Effector memory CD8-positive, alpha-beta T cell (primary cell): Measurements from ENCODE around the gene RENBP.
A peak's percentile ranks its signal among the peaks of the same experiment; 100 is the strongest.

Experiments used
- ATAC-seq: fragments of 150-1000 bp; cut with Tn5 transposase; replicated peaks from 2 replicates; pipeline ENCODE4 v1.10.0; 2021; ENCODE audit warnings: mild to moderate bottlenecking, moderate library complexity
- DNase-seq, 3 experiments: peaks; one replicate each; pipeline ENCODE4 v3.0.0; 2021
- H3K27ac Mint-ChIP-seq, 2 donors: one replicate each; pipeline ENCODE4 v1.8.0; 2022; ENCODE audit warnings: mild to moderate bottlenecking in 2 of 2, mixed read lengths in 2 of 2, moderate library complexity in 2 of 2
- H3K27me3 Mint-ChIP-seq, 2 donors: one replicate each; pipeline ENCODE4 v1.8.0; 2022; ENCODE audit warnings: mixed read lengths in 2 of 2
- H3K36me3 Mint-ChIP-seq: one replicate; pipeline ENCODE4 v1.8.0; 2022; ENCODE audit warnings: mild to moderate bottlenecking, moderate library complexity, mixed read lengths; ENCODE audit not compliant: insufficient read depth
- H3K4me1 Mint-ChIP-seq, 2 donors: one replicate each; pipeline ENCODE4 v1.8.0; 2022; ENCODE audit warnings: low read depth in 2 of 2, mixed read lengths in 2 of 2
- H3K4me3 Mint-ChIP-seq, 2 donors: one replicate each; pipeline ENCODE4 v1.8.0; 2022; ENCODE audit warnings: mild to moderate bottlenecking in 2 of 2, mixed read lengths in 2 of 2, moderate library complexity in 2 of 2
- H3K9me3 Mint-ChIP-seq, 2 donors: one replicate each; pipeline ENCODE4 v1.8.0; 2022; ENCODE audit warnings: mixed read lengths in 2 of 2

Gene RENBP

GRCh38 chrX:153955228-153955732 is 10.8 kb upstream of the RENBP start:
- Mint-ChIP-seq H3K4me3 (no peak overlapping the region), H3K27ac (peak overlapping the region in 1 of 2 donors; percentile 23), H3K9me3 (no peaks in the 10 kb centered on the region), H3K4me1 (peaks cover 0 to 4% of the 10 kb centered on the region in 2 donors), H3K27me3 (no peaks in the 10 kb centered on the region), H3K36me3 (peaks cover 45% of the 10 kb centered on the region)
- DNase-seq: no peak
- no peak for ATAC-seq

- DNase-seq (no peak), ATAC-seq (no peak)
- H3K27me3 Mint-ChIP-seq: no peaks in the 10 kb centered on the region
- peaks cover 47% of the 10 kb centered on the region for H3K36me3 Mint-ChIP-seq
- H3K9me3 Mint-ChIP-seq: no peaks in the 10 kb centered on the region
- peaks cover 0 to 4% of the 10 kb centered on the region in 2 donors for H3K4me1 Mint-ChIP-seq
- peak overlapping the region in 1 of 2 donors; percentile 73 for H3K27ac Mint-ChIP-seq
- H3K4me3 Mint-ChIP-seq: no peak overlapping the region
Measured at GRCh38 chrX:153954558-153955227, 10.2 kb upstream of the RENBP start.

DNA sequence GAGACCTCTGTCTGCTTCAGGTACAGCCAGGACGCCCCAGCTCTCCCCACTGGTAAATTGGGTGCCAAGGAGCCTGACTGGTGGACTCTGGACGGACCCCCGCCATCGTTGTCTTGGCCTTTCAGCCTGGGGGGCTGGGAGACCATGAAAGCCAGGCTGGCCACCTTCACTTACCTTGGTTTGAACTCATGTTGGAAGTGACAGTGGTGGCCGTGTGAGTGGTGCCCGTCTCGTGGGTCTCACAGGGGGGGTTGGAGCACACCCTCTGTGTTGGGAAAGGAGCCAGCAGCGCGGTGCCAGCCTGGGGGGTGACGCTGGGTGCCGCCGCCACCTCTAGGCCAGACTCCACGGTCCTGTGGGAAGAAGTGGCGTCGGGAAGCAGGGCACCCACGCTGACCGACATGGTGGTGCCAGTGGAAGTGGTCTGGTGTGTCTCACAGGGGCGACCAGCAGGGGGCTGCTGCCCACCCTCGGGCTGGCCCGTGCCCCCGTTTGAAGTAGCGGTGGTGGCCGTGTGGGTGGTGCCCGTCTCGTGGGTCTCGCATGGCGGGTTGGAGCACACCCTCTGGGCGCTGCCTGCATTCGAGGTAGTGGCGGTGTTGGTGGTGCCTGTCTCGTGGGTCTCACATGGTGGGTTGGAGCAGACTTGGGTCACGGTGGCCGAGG is 9.6 kb upstream of the RENBP start:
- H3K9me3 Mint-ChIP-seq: no peaks in the 10 kb centered on the region
- no peak overlapping the region for H3K4me3 Mint-ChIP-seq
- H3K27ac Mint-ChIP-seq: peak overlapping the region in 1 of 2 donors; percentile 73
- H3K36me3 Mint-ChIP-seq: peaks cover 47% of the 10 kb centered on the region
- DNase-seq: no peak
- H3K4me1 Mint-ChIP-seq: peaks cover 0 to 4% of the 10 kb centered on the region in 2 donors
- no peak for ATAC-seq
- no peaks in the 10 kb centered on the region for H3K27me3 Mint-ChIP-seq

DNA sequence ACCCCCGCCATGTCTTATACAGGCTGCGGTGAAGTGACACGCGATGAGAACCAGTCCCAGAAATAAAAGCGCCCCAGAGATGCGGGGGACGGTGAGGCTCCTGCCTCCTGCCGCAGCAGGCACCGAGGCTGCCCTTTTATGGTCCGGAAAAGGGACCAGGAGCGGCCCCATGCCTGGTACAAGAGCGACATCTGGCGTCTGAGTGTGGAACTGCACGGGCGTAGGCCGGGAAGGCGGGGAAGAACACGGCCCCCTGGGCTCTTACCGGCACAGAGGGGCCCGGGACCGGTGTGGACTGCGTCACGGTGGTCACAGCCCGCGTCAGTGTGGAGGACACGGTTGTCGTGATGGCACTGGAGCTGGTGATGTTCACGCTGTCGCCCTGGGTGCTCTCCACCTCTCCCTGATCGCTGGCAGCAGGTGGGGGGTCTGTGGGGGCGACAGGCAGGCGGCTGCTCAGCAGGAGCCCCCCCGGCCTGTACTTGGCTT is 8.9 kb upstream of the RENBP start:
- H3K36me3 Mint-ChIP-seq: peaks cover 47% of the 10 kb centered on the region
- peaks cover 0 to 4% of the 10 kb centered on the region in 2 donors for H3K4me1 Mint-ChIP-seq
- peak overlapping the region; percentile 27 to 40 for H3K4me3 Mint-ChIP-seq

GRCh38 chrX:153952373-153953026 is 8.1 kb upstream of the RENBP start:
- ATAC-seq: no peak
- H3K27me3 Mint-ChIP-seq: no peaks in the 10 kb centered on the region
- H3K9me3 Mint-ChIP-seq: no peaks in the 10 kb centered on the region
- peak overlapping the region in 1 of 2 donors; percentile 22 for H3K27ac Mint-ChIP-seq
- no peak overlapping the region for H3K4me3 Mint-ChIP-seq
- DNase-seq: no peak
- H3K4me1 Mint-ChIP-seq: peaks cover 1 to 6% of the 10 kb centered on the region in 2 donors
- peaks cover 48% of the 10 kb centered on the region for H3K36me3 Mint-ChIP-seq

More for the DNA sequence above, 8.9 kb upstream of the RENBP start:
- Mint-ChIP-seq H3K27me3 (no peaks in the 10 kb centered on the region), H3K27ac (peak overlapping the region; percentile 22 to 73), H3K9me3 (no peaks in the 10 kb centered on the region)
- ATAC-seq: peak; percentile 83
- DNase-seq: peak; percentile 76 to 80 (median 79)

DNA sequence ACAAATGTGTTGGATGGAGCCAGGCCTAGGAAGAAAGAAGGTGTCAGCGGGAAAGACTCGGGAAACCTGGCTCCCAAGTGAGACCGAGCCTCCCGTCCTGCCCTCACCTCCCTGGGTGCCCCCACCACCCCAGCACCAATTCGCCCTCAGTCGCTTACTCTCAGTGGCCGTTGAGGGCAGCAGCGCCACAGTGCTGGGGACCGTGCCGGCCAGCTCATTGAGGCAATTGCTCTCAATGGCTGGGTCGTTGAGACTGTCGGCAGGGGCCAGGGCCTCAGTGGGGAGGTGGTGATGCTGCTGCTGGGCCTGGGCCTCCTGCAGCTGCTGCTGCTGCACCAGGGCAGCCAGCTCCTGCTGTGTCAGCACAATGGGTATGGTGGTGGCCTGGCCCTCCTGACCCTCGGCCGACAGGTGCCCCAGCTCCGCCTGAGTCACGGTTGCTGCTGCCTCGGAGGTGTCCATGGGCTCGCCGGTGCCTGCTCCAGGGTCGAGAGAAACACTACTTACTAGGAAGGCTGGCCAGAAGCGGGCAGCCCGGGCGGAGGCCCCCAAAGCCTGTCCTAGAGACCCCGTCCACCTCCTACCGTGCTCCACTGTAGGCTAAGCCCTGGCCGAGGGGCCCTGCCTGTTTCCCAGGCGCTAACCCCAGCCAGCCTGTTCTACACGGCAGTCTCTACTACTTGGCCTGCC is 7.4 kb upstream of the RENBP start:
- Mint-ChIP-seq H3K27ac (no peak overlapping the region), H3K9me3 (no peaks in the 10 kb centered on the region), H3K27me3 (no peaks in the 10 kb centered on the region), H3K36me3 (peaks cover 53% of the 10 kb centered on the region), H3K4me1 (peaks cover 4 to 9% of the 10 kb centered on the region in 2 donors), H3K4me3 (no peak overlapping the region)
- ATAC-seq (no peak), DNase-seq (no peak)

GRCh38 chrX:153950127-153950526 is 5.7 kb upstream of the RENBP start:
- peaks cover 4 to 9% of the 10 kb centered on the region in 2 donors for H3K4me1 Mint-ChIP-seq
- H3K36me3 Mint-ChIP-seq: peaks cover 46% of the 10 kb centered on the region
- no peak overlapping the region for H3K4me3 Mint-ChIP-seq
- no peaks in the 10 kb centered on the region for H3K27me3 Mint-ChIP-seq
- no peak for DNase-seq
- H3K9me3 Mint-ChIP-seq: no peaks in the 10 kb centered on the region
- H3K27ac Mint-ChIP-seq: no peak overlapping the region
- ATAC-seq: no peak

- Mint-ChIP-seq H3K27ac (peak overlapping the region; percentile 38 to 81), H3K27me3 (no peaks in the 10 kb centered on the region), H3K9me3 (no peaks in the 10 kb centered on the region), H3K4me1 (peaks cover 4 to 11% of the 10 kb centered on the region in 2 donors), H3K36me3 (peaks cover 40% of the 10 kb centered on the region), H3K4me3 (peak overlapping the region in 1 of 2 donors; percentile 38)
- DNase-seq (no peak), ATAC-seq (no peak)
Measured at GRCh38 chrX:153948847-153949805, 4.7 kb upstream of the RENBP start.

- Mint-ChIP-seq H3K27me3 (no peaks in the 10 kb centered on the region), H3K4me3 (no peak overlapping the region), H3K4me1 (peaks cover 4 to 8% of the 10 kb centered on the region in 2 donors), H3K27ac (peak overlapping the region; percentile 67 to 81), H3K36me3 (peaks cover 32% of the 10 kb centered on the region), H3K9me3 (no peaks in the 10 kb centered on the region)
- DNase-seq: no peak
- no peak for ATAC-seq
Measured at GRCh38 chrX:153948002-153948466, 3.6 kb upstream of the RENBP start.

GRCh38 chrX:153947009-153947769 is 2.7 kb upstream of the RENBP start:
- peaks cover 32% of the 10 kb centered on the region for H3K36me3 Mint-ChIP-seq
- H3K4me1 Mint-ChIP-seq: peaks cover 4 to 8% of the 10 kb centered on the region in 2 donors
- ATAC-seq (peak; percentile 89), DNase-seq (peak; percentile 66 to 68 (median 67))
- peak overlapping the region; percentile 63 to 67 for H3K27ac Mint-ChIP-seq
- no peaks in the 10 kb centered on the region for H3K27me3 Mint-ChIP-seq
- no peaks in the 10 kb centered on the region for H3K9me3 Mint-ChIP-seq
- peak overlapping the region; percentile 18 to 45 for H3K4me3 Mint-ChIP-seq

DNA sequence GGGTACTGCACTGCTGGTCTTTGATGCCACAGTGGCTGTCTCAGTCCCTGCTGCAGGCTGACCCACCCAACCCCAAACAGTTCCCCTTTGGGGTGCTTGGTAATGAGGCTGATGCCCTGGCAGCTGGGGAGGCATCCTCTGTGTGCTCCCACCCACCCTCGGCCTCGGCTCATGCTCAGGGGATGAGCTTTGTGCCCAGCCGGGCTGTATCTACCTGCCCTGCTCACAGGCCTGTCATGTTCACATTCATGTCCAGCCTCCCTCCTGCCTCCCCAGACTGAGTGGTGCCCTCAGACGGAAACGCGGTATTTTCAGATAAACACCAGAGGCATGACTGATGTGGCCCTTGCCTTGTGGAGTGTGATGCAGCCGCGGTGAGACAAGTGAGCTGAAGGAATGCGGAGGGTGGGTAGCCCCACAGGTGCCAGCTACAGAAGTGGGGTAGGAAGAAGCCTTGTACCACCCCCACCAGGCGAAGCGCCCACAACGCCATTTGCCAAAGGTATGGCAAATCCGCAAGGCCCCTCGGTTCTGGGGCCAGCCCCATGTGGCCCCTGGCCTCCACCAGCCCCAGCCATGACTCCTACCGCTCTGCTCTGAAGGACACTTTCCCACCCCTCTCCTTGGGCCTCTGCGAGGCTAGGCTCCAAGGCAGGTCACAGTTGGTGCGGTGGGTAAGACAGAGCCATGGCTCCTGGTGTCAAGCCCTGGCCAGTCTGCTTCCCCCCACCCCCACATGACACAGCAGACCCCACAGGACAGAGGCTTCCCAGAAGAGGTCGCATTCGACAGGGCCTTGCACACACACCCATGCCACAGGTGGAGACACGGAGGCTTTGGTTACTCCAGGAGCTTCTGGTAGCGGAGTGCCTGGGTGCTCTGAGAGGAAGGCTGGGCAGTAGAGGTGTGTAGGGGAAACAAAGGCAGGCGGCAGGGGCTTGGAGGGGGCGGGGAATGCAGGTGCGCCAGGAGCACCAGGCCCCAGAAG is 1.8 kb upstream of the RENBP start:
- no peaks in the 10 kb centered on the region for H3K27me3 Mint-ChIP-seq
- no peak overlapping the region for H3K27ac Mint-ChIP-seq
- H3K4me3 Mint-ChIP-seq: no peak overlapping the region
- H3K4me1 Mint-ChIP-seq: peaks cover 4 to 8% of the 10 kb centered on the region in 2 donors
- H3K9me3 Mint-ChIP-seq: no peaks in the 10 kb centered on the region
- H3K36me3 Mint-ChIP-seq: peaks cover 28% of the 10 kb centered on the region
- no peak for ATAC-seq
- DNase-seq: no peak
